ENCODE measurements around the gene MARK3.
A peak's percentile ranks its signal among the peaks of the same experiment; 100 is the strongest.
"Not testable (repeated sequence)": the region's sequence is repeated elsewhere in the genome, so short reads cannot be mapped to it uniquely, and the experiment has no call there.

MARK3 gene

DNA sequence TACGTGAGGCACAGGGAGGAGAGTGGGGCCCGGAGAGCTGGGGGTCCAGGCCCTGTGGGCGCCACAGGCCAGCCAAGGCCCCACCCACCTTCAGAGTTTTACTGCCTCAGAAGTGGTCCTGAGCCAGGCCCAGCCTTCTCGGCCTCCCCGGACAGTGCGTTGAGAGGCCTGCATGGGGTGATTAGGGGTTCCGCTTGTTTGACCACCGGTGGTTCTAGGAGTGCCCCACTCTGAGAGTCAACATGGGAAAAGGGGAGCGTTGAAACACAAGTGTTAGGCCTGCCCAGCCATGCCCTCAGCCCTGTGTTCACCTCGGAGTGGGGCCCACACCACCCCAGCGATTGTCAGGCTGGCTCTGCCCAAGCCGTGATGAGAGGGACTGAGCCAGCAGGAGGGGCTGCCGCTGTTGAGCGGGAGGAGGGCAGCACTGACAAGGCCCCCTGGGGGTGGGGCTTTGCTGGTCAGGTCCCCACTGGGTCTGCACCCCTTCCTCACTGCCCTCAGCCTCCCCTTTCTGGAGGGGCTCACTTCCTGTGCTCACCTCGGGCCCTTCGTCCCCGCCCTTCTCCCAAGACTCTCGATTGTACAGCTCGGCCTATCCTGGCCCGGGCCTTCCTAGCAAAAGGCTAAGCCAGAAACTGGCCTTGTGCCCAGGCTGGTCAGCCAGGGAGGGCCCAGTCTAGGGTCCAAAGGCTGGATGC is 132.7 kb downstream of the MARK3 start:
- DNase-seq: peak; percentile 48

DNA sequence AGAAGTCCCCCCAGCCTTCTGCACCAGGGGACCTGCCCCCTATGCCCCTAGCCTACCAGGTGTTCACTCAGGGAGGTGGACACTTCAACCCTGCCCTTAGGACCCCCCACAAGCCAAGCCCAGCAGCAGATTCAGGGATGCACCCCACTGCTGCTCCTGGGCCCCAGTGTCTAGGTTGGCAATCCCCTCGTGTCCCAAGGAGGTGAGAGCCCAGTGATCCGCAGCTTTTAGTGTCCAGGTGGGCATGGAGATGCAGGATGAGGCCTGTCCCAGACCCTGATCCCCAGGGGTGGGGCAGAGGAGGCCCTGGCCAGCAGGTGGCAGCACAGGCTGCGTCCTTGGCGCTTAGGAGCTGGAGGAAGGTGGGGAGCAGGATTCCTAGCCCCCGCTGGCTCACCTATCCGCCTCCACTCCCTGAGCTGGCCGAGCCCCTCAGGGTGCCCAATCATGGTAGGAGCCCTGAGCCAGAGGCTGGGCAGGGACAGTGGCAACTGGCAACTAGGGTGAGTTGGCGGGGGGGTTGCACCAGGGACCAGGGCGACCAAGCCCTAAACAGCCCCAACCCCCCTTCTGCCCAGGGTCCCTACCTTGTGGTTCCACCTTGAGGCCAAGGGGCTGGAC is 133.3 kb downstream of the MARK3 start:
- peak; percentile 86 for DNase-seq

DNA sequence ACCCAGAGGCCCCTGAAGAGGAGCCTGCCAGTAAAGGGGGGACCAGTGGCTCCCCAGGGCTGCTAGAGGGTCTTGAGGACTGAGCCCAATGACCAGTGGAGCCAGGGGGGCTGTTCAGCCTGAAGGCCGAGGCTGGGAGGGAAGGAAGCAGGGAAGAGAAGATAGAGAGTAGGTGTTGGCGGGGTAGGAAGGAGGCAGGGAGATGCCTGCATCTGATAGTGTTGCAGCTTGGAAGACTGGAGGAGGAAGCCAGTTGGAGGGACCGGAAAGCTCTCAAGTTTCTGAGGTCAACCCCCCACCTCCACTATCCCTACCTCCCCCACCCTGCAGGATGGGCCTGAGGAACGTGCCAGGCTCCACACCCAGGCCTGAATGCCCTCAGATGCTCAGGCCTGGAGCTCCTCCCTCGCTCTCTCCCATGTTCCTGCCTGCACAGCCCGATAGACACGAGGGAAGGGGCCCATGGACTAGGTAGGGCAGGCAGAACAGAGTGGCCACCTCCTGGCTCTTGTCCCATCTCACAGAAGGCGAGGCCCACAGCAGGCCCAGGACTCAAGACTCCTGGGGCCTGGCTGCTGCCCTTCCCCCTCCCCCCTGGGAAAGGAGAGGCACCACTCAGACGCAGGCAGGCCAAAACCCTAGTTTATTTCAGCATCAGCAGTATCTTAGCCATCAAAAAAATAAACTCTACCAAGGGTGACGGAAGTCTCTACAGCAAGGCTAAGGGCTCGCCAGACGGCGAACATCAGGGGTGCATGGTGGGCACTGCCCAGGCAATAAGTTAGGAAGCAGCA is 134.0 kb downstream of the MARK3 start:
- DNase-seq: no peak

DNA sequence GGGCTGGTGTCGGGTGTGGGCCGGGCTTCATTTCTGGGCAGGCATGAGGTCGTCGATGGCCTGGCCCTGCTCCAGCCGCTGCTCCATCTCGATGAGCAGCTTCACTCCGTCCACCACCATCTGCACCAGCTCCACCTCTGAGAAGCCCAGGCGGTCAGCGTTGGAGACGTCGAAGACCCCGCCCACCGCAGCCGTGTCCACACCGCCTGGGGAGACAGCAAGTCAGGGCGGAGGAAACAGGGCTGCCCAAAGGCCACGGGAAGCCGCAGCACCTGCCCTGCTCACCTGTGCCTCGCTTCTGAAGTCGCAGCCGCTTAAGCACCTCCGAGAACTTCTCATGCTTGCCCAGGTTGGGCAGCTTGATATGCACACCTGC is 134.6 kb downstream of the MARK3 start:
- no peak for DNase-seq

DNA sequence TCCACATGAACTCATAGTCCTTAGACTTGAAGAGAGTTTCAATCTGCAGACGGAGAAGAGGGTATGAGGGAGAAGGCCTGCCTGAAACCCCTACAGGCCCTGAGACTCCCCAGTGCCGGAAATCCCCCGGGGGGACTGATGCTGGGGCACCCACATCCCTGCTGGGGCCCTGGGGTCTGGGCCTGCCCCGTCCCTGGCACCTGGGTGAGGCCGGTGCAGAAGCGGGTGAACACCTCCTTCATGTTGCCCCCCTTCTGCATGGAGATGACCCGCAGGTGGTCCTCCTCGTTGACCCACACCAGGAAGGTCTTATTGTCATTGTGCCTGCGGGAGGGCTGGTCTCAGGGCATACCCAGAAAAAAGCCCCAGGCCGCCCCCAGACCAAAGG is 135.0 kb downstream of the MARK3 start:
- no peak for DNase-seq

DNA sequence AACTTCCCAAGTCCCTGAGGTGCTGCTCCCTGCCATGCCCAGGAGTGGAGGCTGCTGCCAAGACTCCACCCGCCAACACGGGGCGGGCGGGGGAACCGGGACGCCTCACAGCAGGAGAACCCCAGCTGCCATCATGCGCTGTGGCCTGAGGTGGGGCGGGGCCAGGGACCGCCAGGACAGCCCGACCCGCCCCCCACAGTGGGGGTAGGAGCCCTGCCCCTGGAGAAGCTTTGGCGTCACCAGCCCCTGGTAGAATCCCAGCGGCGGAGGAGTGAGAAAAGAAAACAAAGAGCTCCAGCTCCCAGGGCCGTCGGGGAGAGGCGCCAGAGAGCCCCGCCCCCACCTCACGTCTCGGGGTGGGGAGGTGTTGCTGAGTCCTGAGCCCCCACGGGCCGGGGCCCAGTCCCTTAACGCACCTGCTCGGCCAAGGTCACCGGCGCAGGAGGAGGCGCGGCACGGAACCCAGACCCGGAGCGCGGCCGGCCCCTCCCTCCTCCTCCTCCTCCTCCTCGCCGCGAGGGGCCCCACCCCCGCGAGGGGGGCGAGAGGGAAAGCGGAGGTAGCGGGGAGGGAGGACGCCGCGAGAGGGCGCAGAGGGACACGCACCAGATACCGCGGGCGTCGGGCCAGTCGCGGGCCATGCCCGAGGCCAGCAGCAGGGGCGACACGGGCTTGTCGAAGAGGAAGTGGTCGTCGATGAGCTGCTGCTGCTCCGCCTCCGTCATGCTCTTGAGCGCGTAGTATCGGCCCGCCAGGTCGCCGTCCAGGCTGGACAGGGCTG is 135.6 kb downstream of the MARK3 start:
- DNase-seq: peak; percentile 89

DNA sequence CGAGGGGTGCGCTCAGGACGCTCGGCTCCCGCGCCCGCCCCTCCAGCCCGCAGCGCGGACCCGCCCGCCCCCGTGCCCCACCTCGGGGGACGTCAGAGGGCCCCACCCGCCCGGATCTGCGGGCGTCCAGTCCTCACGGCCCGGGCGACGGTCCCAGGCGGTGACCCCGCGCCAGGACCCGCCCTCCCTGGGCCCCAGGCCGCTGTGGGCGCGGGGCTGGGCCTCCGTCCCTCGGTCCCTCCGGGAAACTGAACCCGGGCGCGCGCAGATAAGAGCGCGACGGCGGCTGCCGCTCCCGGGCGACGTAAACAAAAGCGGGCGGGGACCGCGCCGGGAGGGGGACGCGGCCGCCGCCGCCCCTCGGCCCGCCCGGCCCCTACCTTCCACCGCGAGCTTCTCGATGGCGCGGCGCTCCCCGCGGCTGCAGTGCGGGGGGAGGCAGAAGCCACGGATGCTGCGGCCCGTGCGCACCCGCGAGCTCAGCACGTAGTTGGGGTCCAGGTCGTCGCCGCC is 136.3 kb downstream of the MARK3 start:
- no peak for DNase-seq

DNA sequence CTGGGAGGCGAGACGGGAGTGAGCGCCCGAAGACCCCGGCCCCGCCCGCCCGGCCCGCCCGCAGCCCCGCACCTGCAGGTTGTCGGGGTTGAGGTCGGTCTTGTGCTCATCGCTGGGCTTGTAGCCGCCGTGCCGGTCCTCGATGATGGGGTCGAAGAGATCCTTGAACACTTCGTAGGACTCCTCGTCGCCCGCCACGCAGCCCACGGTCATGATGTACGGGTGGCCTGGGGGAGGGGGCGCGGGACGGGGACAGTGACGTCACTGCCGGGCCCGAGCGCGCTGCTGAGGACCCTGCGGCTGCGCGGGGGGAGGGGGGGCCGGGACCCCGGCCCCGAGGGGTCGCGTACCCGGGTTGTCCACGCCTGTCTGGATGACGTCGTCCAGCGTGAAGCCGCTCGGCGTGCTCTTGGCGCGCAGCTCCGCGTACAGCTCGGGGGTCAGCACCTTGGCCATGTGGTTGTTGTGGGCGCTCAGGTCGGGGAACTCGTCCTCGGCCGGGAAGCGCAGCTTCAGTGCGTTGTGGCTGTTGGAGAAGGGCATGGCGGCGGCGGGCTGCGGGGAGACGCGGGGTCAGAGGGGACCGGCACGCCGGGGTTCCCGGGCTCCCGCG is 136.8 kb downstream of the MARK3 start:
- no peak for DNase-seq

DNA sequence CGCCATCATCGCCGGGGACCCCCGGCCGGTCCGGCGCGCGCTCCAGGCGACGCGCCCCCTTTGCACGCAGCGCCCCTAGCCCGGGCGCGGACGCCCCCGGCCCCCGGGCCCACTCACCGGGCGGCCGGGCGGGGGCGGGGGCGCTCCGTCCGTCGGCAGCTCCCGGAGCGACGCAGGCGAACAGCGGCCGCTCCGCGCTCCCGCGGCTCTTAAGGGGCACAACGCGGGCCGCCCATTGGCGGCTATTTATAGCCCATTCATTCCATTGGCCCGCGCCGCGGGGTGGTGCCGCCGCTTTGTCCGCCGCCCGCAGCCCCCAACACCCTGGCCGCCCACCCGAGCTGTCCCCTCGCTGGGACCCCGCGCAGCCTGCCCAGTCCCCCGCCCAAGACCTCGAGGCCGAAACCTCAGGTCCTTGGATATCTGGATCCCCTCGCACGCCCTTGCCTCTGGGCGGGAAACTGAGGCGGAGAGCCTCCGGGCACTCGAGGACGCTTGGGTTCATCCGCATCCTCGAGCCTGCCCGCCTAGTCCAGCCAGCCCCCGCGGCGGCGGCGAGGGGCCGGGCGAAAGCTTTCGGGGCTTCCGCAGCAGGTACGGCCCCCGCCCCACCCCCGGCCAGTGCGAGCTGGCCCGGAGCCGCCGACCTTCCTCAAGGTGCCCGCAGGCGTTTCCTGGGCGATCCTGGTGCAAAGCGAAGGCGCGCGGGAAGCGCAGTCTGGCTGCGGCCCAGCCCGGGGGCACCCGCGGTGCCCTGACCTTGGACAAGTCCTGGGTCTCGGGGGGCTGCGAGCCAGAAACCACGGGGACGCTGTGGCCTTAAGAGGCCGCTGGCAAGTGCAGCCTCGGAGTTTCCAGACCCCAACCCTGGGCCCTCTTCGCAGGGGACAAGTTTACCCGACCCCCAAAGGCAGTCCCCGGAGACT is 137.7 kb downstream of the MARK3 start, which contains the start of gene CKB:
Gene CKB (minus strand): TSS at position 182 of the 926 bp plus-strand sequence. CDS start 337 bp downstream, outside the sequence.
- peak; percentile 75 for DNase-seq

DNA sequence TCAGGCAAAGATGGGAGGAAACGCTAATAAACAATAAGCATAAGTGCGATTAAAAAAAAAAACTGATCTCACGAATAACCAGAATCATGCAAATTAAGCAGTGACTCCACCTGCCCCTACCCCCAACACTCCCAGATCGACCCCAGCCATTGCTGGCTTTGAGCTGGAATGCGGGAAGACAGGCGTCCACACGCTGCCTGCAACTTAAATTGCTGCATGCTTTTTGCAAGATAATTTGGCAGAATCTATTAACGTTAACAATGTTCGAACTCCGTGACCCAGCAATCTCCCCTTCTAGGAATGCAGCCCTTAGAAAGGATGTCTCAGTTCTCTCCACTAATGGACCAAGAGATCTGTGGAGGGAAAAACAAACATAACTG is 138.3 kb downstream of the MARK3 start:
- no peak for DNase-seq

DNA sequence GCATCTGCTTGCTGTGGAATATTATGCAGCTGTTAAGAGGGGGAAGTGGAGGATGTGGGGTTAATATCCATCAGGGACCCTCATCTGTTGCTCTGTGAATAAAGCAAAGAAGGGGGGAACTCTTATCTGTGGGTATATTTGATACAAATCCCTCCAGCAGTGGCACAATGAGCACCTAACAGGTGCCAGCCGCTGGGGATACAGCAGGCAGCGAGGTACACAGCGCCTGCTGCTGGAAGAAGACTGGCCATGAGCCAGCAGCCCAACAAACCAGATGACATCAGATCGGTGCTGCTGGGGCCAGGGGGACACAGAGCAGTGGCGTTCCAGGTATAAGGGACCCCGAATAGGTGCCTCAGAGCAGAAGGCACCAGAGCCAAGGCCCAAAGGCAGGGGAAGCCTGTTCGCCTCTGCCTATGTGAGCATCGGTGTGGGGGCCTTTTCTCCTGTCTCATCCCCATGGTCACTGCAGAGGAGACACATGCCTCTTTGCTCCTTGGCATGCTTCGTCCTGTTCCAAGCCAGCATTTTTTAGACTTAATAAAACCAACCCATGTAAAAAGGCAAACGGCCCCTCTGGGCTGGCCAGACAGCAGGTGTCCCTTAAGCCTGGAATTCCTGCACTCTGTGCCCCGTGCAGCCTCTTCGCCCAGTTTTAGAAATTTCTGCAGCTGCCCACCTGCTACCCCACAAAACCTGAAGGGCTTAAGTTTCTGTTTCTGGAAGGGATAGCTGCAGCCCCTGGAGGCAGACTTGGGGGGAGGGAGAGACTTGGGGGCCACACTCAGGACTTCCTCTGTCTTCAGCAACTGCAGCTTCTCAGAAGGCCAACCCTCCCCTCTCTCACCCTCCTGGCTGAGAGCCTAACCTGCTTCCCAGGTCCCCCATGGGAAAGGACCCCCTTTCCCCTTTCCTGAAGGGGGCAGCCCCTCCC is 139.1 kb downstream of the MARK3 start:
- DNase-seq: no peak

DNA sequence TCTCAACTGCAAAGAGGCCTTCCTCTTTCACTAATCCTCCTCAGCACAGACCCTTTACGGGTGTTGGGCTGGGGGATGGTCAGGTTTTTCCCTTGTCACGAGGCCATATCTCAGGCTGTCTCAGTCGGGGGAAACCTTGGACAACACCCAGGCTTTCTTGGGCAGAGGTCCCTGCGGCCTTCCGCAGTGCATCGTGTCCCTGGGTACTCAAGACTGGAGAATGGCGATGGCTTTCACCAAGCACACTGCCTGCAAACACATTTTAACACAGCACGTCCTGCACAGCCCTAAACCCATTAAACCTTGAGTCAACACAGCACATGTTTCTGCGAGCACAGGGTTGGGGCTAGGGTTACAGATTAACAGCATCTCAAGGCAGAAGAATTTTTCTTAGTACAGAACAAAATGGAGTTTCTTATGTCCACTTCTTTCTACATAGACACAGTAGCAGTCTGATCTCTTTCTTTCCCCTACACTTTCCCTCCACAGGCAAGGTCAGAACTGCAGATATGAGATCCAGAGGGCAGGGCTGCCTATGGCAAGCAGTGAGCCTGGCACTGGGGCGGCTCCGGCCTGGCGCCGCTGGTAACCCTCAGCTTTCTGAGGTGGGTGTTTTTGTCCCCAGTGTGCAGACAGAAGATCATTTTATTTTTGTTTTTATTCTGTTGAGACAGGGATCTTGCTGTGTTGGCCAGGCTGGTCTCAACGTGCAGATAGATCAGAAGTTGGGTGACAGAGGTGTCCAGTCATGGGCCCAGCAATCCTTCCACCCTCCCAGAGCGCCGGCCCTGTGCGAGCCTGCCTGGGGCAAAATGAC is 140.4 kb downstream of the MARK3 start:
- DNase-seq: not testable (repeated sequence)

DNA sequence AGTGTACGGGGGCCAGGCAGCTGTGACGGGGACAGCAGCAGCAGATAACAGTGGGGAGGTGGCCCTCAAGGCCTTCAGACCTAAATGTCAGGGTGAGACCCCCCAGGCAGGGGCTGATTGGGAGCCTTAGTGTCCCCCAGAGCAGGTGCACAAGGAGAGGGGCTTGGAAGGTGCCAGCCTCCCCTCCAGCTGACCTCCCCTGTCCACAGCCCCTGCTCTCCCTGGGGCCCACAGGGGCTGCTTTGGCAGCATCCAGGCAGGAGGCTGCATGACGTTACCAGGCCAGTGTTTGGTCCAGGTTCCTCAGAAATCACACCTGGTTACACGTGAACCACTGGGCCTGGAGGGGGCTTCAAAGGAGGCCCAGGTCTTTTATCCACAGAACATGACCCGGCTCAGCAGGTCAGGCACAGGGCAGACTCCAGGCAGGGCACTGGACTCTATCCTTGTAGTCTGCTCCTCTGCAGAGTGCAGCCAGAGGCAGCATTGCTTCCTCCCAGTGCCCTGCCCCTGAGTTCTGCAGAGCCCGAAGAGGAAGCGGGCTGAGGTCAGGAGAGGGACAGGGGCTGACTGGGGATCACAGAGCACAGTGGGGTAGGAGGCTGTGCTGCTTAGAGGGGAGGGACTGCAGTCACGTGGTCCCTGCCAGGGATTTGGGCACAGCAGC is 141.2 kb downstream of the MARK3 start:
- DNase-seq: no peak

DNA sequence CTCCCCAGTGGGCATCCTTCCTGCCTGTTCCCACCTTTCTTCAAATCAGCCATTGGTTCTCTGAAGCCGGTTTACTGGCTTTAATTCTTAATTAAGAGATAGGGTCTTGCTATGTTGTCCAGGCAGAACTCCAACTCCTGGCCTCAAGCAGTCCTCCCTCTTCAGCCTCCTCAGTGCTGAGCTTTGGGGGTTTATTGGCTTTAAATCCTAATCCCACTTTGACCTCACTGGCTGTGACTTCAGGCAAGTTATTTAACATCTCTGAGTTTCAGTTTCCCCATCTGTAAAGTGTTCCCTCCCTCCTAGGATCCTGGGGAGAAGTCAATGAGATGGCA is 141.7 kb downstream of the MARK3 start:
- DNase-seq: no peak

DNA sequence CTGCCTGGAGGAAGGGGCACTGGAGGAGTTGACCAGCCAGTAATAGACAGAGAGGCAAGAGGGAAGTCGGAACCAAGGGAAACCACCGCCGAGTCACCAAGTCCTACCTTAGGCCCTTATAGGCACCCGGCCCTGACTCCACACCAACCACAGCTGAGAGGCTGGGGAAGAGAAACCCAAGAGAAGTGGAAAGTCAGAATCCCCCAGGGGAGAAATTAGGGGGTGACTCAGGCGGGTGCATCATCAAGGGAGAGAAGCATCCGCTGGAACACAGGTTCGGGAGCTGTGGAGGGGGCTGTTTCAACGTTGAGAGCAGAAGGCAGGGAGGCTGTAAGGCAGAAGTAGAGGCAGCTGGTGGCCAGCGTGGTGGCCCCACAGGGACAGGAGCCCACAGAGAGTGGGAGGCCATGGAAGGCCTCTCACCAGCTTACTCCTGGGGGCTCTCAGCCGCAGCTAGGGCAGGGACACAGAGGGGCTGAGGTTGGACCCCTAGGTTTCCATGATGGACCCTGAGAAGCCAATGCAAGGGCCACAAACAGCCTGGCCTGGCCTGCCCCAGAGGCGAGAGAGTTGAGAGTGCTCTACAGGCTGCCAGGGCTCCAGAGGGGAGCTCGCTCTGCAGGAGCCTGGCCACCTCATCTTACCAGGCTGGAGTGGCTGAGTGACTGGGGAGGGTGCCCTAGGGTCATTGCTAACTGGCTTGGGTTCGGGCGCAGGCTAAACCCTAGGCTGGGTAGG is 142.4 kb downstream of the MARK3 start:
- peak; percentile 72 for DNase-seq

DNA sequence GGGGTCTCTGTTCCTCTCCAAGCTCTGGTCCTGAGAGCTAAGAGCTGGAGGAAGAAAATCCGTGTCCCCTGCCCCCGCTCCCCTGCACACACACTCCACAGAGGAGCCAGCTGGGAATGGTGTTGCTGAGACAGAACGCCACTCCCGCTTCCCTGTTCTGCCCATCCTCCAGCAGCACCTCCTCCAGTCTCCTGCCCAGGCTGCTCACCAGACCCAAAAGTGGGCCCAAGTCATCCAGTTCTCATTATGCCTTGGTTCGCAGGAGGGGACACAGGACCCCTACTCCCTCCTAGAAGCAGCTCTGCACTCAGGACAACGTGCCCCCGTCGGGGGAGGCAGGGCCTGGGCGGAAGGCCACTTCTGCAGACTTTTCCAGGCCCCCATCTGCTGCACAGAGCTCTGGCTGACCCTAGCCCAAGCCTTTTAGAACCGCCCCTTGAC is 143.0 kb downstream of the MARK3 start:
- no peak for DNase-seq

DNA sequence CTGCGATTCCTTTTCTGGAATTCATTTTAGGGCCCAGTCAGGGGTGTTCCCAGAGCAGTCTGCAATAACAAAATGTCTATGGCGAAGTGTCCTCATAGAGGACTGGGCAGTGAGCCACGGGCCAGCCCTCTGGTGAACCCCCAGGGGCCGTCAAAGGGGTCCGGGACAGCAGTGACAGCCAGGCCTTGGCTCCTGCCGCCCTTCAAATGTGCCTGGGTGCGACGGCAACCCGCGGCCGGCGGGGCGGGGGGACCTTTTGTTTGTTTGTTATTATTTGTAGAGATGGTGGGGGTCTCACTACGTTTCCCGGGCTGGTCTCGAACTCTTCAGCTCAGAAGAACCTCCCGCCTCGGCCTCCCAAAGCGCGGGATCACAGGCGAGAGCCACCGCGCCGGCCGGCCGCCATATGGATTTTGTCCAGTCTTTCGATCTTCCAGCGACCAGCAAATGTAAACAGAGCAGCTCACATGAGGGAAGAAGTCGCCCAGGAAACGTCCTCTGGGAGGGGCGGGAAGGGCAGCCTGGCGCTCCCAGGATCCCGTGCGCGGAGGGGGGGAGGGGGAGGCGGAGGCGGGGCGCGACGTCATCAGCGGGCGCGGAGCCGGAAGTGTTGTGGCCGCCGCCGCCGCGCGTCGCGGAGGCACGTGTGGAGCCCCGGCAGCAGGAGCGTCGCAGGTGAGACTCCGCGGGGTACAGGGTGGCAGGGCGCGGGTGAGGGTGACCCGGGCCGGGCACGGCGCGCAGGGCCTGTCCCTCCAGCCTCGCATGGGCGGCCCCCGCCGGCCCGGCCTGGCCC is 143.6 kb downstream of the MARK3 start, which contains the start of gene TRMT61A:
Gene TRMT61A (plus strand): TSS at position 610 of the 796 bp plus-strand sequence. CDS start 783 bp downstream, outside the sequence.
- peak; percentile 92 for DNase-seq
